K562 (cell line): ENCODE data around the gene RUNX1. TPM values are rescaled to one million over a fixed set of nuclear protein-coding genes. Genes with fewer than 3 reads are reported as not detected.

Experiments used
- CAMTA2 ChIP-seq: fragments of 250-450 bp; sonication (Bioruptor Pico); conservative IDR thresholded peaks from 2 replicates; pipeline ENCODE4 v1.5.1; 2022
- CHD1 ChIP-seq: fragments of 200-600 bp; sonication (generic); IDR thresholded peaks from one replicate; pipeline ENCODE4 v1.6.1; 2012; ENCODE audit warnings: mild to moderate bottlenecking, moderate library complexity, low read length, inconsistent platforms
- CTBP1 ChIP-seq: fragments of 450-650 bp; IDR thresholded peaks from 2 replicates; pipeline ENCODE4 v1.6.1; 2016; ENCODE audit warnings: borderline replicate concordance
- DIDO1 ChIP-seq: fragments of 450-650 bp; IDR thresholded peaks from 2 replicates; pipeline ENCODE4 v1.6.1; 2016; ENCODE audit warnings: low read depth, missing biosample characterization, missing genetic modification characterization
- EHMT2 ChIP-seq: fragments of 450-650 bp; IDR thresholded peaks from 2 replicates; pipeline ENCODE4 v1.6.1; 2018; ENCODE audit warnings: antibody characterized with exemption
- FOXJ2 ChIP-seq: fragments of 200-800 bp; sonication (Bioruptor generic); IDR thresholded peaks from 2 replicates; pipeline ENCODE4 v1.6.1; 2016; ENCODE audit warnings: missing genetic modification characterization, missing compliant biosample characterization
- FOXM1 ChIP-seq, 2 experiments: fragments of 450-650 bp in 1 of 2; sonication (generic) in 1 of 2; formaldehyde crosslinking in 1 of 2; IDR thresholded peaks; 2 replicates each; pipeline versions ENCODE4 v1.6.1 to v1.9.0; 2017 to 2022; ENCODE audit warnings: low read depth in 2 of 2, mild to moderate bottlenecking in 2 of 2, missing genetic modification reagents in 1 of 2, moderate library complexity in 1 of 2
- HMGN3 ChIP-seq: IDR thresholded peaks from 2 replicates; pipeline ENCODE4 v1.6.1; 2011; ENCODE audit warnings: borderline replicate concordance, low read depth, mild to moderate bottlenecking, mixed read lengths, low read length; ENCODE audit not compliant: insufficient read length; ENCODE audit errors: extremely low read depth
- MTA1 ChIP-seq: fragments of 450-650 bp; IDR thresholded peaks from 2 replicates; pipeline ENCODE4 v1.6.1; 2017; ENCODE audit warnings: borderline replicate concordance
- NFIC ChIP-seq: fragments of 450-650 bp; IDR thresholded peaks from 2 replicates; pipeline ENCODE4 v1.6.1; 2017; ENCODE audit warnings: mild to moderate bottlenecking, inconsistent platforms
- NFXL1 ChIP-seq: fragments of 450-650 bp; formaldehyde crosslinking; IDR thresholded peaks from 2 replicates; pipeline ENCODE4 v1.4.0; 2021; ENCODE audit warnings: mild to moderate bottlenecking
- NR2C2 ChIP-seq, 2 experiments: fragments of 200-800 bp in 1 of 2; sonication (Bioruptor generic) in 1 of 2; sonication (generic) in 1 of 2; formaldehyde crosslinking in 1 of 2; IDR thresholded peaks; 2 replicates each; pipeline versions ENCODE4 v1.6.1 to v1.8.0; 2016 to 2022; ENCODE audit warnings: mild to moderate bottlenecking in 1 of 2, missing compliant biosample characterization in 1 of 2, missing genetic modification characterization in 1 of 2, missing genetic modification reagents in 1 of 2
- NR3C1 ChIP-seq: sonication (generic); formaldehyde crosslinking; IDR thresholded peaks from 2 replicates; pipeline ENCODE4 v1.8.1; 2022; ENCODE audit warnings: missing genetic modification reagents
- SAFB ChIP-seq: fragments of 200-400 bp; formaldehyde crosslinking; IDR thresholded peaks from 2 replicates; pipeline ENCODE4 v1.6.1; 2017; ENCODE audit warnings: low read depth, low read length, borderline replicate concordance
- TEAD4 ChIP-seq, 2 experiments: sonication (generic) in 1 of 2; formaldehyde crosslinking in 1 of 2; IDR thresholded peaks; 2 replicates each; pipeline versions ENCODE4 v1.6.1 to v1.8.0; 2012 to 2022; ENCODE audit warnings: borderline replicate concordance in 1 of 2, inconsistent platforms in 1 of 2, low read length in 1 of 2, mild to moderate bottlenecking in 1 of 2, missing genetic modification reagents in 1 of 2
- ZNF140 ChIP-seq: fragments of 250-450 bp; sonication (Bioruptor Pico); IDR thresholded peaks from 2 replicates; pipeline ENCODE4 v1.8.0; 2021; ENCODE audit warnings: moderate library complexity, mild to moderate bottlenecking, inconsistent platforms
- ZNF24 ChIP-seq: fragments of 450-650 bp; IDR thresholded peaks from 2 replicates; pipeline ENCODE4 v1.6.1; 2016
- ZNF282 ChIP-seq: sonication (generic); formaldehyde crosslinking; IDR thresholded peaks from 2 replicates; pipeline ENCODE4 v1.8.1; 2023; ENCODE audit warnings: missing genetic modification reagents
- ZNF316 ChIP-seq: fragments of 450-650 bp; IDR thresholded peaks from 2 replicates; pipeline ENCODE4 v1.6.1; 2016
- ZNF586 ChIP-seq: fragments of 450-650 bp; formaldehyde crosslinking; conservative IDR thresholded peaks from 2 replicates; pipeline ENCODE4 v1.4.0; 2020; ENCODE audit warnings: mild to moderate bottlenecking, moderate library complexity
- ZNF589 ChIP-seq: fragments of 200-800 bp; sonication (Bioruptor generic); IDR thresholded peaks from 2 replicates; pipeline ENCODE4 v1.6.1; 2016; ENCODE audit warnings: low read depth, missing genetic modification characterization, missing compliant biosample characterization
- polyA plus RNA-seq, 8 experiments: library from polyadenylated mRNA; depleted of rRNA in 4 of 8; stranded (reverse) in 5 of 8; unstranded in 3 of 8; fragments of >200 nt; fragmentation: Nextera tagmentation in 2 of 8; fragmentation: Illumina TruSeq in 1 of 8; extraction: Ambion mirVana in 2 of 8; extraction: Trizol in 1 of 8; gene quantifications; 2 replicates each; pipeline versions ENCODE4 v1.2.1 to v1.2.3, GENCODE V29; 2011 to 2014; ENCODE audit warnings: inconsistent platforms in 1 of 8, missing spikeins in 1 of 8
- total RNA-seq, 7 experiments: library from RNA; depleted of rRNA in 6 of 7; stranded (reverse); fragments of >200 nt in 6 of 7; fragmentation: Illumina TruSeq in 2 of 7; extraction: Trizol in 2 of 7; gene quantifications; 2 replicates each; pipeline versions ENCODE4 v1.2.1 to v1.2.3, GENCODE V29; 2011 to 2021; ENCODE audit warnings: low replicate concordance in 1 of 7
- TF ChIP-seq, protein P1 (sequence below), 3 experiments: IDR thresholded peaks in 2 of 3; conservative IDR thresholded peaks in 1 of 3; 2 replicates each; pipeline ENCODE4 v1.5.1; 2011 to 2012; ENCODE audit warnings: low read length in 3 of 3, mild to moderate bottlenecking in 3 of 3, control low read depth in 2 of 3, improper control_type of control experiment in 1 of 3, inconsistent platforms in 1 of 3, low read depth in 1 of 3, mixed read lengths in 1 of 3, moderate library complexity in 1 of 3; ENCODE audit not compliant: insufficient read depth in 2 of 3
- TF ChIP-seq, protein P2 (sequence below): fragments of 250-450 bp; sonication (Bioruptor Pico); IDR thresholded peaks from 2 replicates; pipeline ENCODE4 v1.6.1; 2021; ENCODE audit warnings: mild to moderate bottlenecking
- TF ChIP-seq, protein P3 (sequence below): fragments of 450-650 bp; IDR thresholded peaks from one replicate; pipeline ENCODE4 v1.6.1; 2018; ENCODE audit warnings: mild to moderate bottlenecking, moderate library complexity; ENCODE audit not compliant: partially characterized antibody
- TF ChIP-seq, protein P4 (sequence below): fragments of 450-650 bp; conservative IDR thresholded peaks from 2 replicates; pipeline ENCODE4 v1.6.1; 2016; ENCODE audit warnings: missing genetic modification characterization, low read depth, mild to moderate bottlenecking, missing compliant biosample characterization, moderate library complexity

Gene RUNX1
- total and polyA plus RNA-seq, 9 of the 15 experiments (the other 6 are each of a cell fraction or from before 2014, with no cell fraction given), result 2.2 to 68.6 (median 17.8) TPM

DNA sequence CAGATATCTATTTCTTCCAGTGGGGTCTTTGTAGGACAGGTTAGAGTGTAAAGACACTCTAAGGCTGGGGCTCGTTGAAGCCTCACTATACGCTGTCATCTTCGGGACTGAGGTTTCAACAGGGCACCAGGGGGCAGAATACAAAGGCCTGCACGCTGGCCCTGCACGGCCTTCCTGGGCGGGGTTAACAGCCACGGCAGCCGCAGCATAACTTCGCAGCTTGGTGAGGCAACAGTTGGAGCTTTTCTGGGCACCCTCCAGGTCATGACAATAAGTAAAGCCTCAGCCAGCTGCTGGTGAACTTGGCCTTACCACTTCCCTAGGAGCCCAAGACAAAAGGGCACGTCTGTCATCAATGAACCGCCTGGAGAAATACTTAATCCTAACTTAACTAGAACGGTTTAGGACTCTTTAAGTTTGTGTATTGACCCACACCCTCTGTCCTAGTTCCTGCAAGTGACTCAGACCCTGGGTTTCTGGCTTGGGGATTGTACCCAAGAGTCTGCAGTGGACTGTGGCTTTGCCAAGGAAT is 2.3 kb upstream of the RUNX1 start (continued):
- TF ChIP-seq NR2C2 (CRISPR knock-in tag; IDR thresholded peaks at IDR 0.05), result no peak
- TF ChIP-seq NR2C2 (tag; IDR thresholded peaks at IDR 0.05), result peak; percentile 50; the same call in 1 of the 2 replicates
- TF ChIP-seq ZNF282 (CRISPR knock-in tag), result no peak
- no peak for TF ChIP-seq ZNF316
- TF ChIP-seq, protein P1, sequence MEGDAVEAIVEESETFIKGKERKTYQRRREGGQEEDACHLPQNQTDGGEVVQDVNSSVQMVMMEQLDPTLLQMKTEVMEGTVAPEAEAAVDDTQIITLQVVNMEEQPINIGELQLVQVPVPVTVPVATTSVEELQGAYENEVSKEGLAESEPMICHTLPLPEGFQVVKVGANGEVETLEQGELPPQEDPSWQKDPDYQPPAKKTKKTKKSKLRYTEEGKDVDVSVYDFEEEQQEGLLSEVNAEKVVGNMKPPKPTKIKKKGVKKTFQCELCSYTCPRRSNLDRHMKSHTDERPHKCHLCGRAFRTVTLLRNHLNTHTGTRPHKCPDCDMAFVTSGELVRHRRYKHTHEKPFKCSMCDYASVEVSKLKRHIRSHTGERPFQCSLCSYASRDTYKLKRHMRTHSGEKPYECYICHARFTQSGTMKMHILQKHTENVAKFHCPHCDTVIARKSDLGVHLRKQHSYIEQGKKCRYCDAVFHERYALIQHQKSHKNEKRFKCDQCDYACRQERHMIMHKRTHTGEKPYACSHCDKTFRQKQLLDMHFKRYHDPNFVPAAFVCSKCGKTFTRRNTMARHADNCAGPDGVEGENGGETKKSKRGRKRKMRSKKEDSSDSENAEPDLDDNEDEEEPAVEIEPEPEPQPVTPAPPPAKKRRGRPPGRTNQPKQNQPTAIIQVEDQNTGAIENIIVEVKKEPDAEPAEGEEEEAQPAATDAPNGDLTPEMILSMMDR (IDR thresholded peaks at IDR 0.05 in 2 of 3, conservative IDR thresholded peaks at IDR 0.05 in 1 of 3; ENCODE audit: insufficient read depth in 2 of 3, low read depth in 1 of 3, low read length in 3 of 3), result peak; percentile 87 to 90 (median 87)
- TF ChIP-seq ZNF586, result no peak
- TF ChIP-seq FOXM1 (IDR thresholded peaks at IDR 0.05; ENCODE audit: low read depth), result no peak
- no peak for TF ChIP-seq FOXM1 (CRISPR knock-in tag; IDR thresholded peaks at IDR 0.05; ENCODE audit: low read depth)
- TF ChIP-seq NFIC, result no peak
- no peak for TF ChIP-seq NFXL1 (CRISPR knock-in tag)
- no peak for TF ChIP-seq ZNF24
- TF ChIP-seq, protein P2, sequence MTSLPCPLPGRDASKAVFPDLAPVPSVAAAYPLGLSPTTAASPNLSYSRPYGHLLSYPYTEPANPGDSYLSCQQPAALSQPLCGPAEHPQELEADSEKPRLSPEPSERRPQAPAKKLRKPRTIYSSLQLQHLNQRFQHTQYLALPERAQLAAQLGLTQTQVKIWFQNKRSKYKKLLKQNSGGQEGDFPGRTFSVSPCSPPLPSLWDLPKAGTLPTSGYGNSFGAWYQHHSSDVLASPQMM (CRISPR knock-in tag), result no peak
- TF ChIP-seq HMGN3, result no peak
- no peak for TF ChIP-seq FOXJ2
- TF ChIP-seq EHMT2, result no peak
- TF ChIP-seq CAMTA2 (CRISPR knock-in tag), result 0 out of 2 replicates have a peak, but pooled peaks have one; percentile 64
- TF ChIP-seq, protein P3, sequence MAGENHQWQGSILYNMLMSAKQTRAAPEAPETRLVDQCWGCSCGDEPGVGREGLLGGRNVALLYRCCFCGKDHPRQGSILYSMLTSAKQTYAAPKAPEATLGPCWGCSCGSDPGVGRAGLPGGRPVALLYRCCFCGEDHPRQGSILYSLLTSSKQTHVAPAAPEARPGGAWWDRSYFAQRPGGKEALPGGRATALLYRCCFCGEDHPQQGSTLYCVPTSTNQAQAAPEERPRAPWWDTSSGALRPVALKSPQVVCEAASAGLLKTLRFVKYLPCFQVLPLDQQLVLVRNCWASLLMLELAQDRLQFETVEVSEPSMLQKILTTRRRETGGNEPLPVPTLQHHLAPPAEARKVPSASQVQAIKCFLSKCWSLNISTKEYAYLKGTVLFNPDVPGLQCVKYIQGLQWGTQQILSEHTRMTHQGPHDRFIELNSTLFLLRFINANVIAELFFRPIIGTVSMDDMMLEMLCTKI, result no peak
- peak; percentile 55 for TF ChIP-seq TEAD4 (IDR thresholded peaks at IDR 0.05; ENCODE audit: low read length)
- no peak for TF ChIP-seq TEAD4 (CRISPR knock-in tag; IDR thresholded peaks at IDR 0.05; ENCODE audit: borderline replicate concordance)
- TF ChIP-seq, protein P4, sequence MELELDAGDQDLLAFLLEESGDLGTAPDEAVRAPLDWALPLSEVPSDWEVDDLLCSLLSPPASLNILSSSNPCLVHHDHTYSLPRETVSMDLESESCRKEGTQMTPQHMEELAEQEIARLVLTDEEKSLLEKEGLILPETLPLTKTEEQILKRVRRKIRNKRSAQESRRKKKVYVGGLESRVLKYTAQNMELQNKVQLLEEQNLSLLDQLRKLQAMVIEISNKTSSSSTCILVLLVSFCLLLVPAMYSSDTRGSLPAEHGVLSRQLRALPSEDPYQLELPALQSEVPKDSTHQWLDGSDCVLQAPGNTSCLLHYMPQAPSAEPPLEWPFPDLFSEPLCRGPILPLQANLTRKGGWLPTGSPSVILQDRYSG (tag), result peak; percentile 58; the same call in 1 of the 2 replicates
- 0 out of 2 replicates have a peak, but pooled peaks have one; percentile 23 for TF ChIP-seq MTA1
- TF ChIP-seq SAFB, result no peak
- TF ChIP-seq ZNF140 (CRISPR knock-in tag), result no peak
- no peak for TF ChIP-seq CHD1
- TF ChIP-seq ZNF589, result peak; percentile 88
- no peak; the same call in 1 of the 2 replicates for TF ChIP-seq CTBP1
- no peak for TF ChIP-seq DIDO1
- TF ChIP-seq NR3C1, result no peak
